Parathyroid adenoma (tissue), 2 donors: ENCODE data around the gene CLIP2.

Experiments
- H2AFZ ChIP-seq: fragments of 300-600 bp; sonication (generic); one replicate; pipeline ENCODE4 v1.7.0; 2017; ENCODE audit warnings: antibody characterized with exemption, mild to moderate bottlenecking
- H3K27ac ChIP-seq: fragments of 300-600 bp; sonication (generic); one replicate; pipeline ENCODE4 v1.7.0; 2017
- H3K27me3 ChIP-seq: fragments of 300-600 bp; sonication (generic); one replicate; pipeline ENCODE4 v1.7.0; 2017; ENCODE audit warnings: low read length; ENCODE audit not compliant: control insufficient read depth, insufficient read depth
- H3K36me3 ChIP-seq: fragments of 300-600 bp; sonication (generic); one replicate; pipeline ENCODE4 v1.7.0; 2017; ENCODE audit warnings: low read length; ENCODE audit not compliant: control insufficient read depth, insufficient read depth
- H3K4me1 ChIP-seq: fragments of 300-600 bp; sonication (generic); one replicate; pipeline ENCODE4 v1.7.0; 2017; ENCODE audit warnings: control low read depth
- H3K4me2 ChIP-seq: fragments of 300-600 bp; sonication (generic); one replicate; pipeline ENCODE4 v1.7.0; 2017; ENCODE audit warnings: low read length
- H3K4me3 ChIP-seq: fragments of 300-600 bp; sonication (generic); one replicate; pipeline ENCODE4 v1.7.0; 2017; ENCODE audit warnings: low read depth, low read length
- H3K79me2 ChIP-seq: fragments of 300-600 bp; sonication (generic); one replicate; pipeline ENCODE4 v1.7.0; 2017; ENCODE audit warnings: control low read depth
- H3K9ac ChIP-seq: fragments of 300-600 bp; sonication (generic); one replicate; pipeline ENCODE4 v1.7.0; 2017; ENCODE audit warnings: mild to moderate bottlenecking
- H3K9me3 ChIP-seq: fragments of 300-600 bp; sonication (generic); one replicate; pipeline ENCODE4 v1.7.0; 2017; ENCODE audit warnings: low read length; ENCODE audit not compliant: control insufficient read depth
- TF ChIP-seq, protein P1 (sequence below): fragments of 300-600 bp; sonication (generic); IDR thresholded peaks from one replicate; pipeline ENCODE4 v1.7.0; 2017; ENCODE audit warnings: antibody characterized with exemption, mild to moderate bottlenecking
- donor health status: primary hyperparathyroidism.

CLIP2 gene

DNA sequence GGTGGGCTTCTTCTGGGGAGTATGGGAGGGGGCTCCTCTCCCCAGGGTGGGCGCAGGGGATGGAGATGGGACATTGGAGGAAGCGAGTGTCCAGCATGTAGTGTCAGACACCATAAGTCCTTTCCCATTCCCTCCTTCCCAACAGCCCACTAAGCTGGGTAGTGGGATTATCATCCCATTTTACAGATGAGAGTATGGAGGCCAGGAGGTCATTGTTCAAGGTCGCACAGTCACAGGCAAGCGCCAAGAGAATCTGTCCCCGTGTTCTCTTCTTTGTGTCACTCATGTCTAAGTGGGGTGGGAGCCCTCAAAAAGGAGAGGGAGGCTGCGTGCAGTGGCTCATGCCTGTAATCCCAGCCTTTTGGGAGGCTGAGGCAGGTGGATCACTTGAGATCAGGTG lies 64.8 kb downstream of the CLIP2 start:
- TF ChIP-seq, protein P1, sequence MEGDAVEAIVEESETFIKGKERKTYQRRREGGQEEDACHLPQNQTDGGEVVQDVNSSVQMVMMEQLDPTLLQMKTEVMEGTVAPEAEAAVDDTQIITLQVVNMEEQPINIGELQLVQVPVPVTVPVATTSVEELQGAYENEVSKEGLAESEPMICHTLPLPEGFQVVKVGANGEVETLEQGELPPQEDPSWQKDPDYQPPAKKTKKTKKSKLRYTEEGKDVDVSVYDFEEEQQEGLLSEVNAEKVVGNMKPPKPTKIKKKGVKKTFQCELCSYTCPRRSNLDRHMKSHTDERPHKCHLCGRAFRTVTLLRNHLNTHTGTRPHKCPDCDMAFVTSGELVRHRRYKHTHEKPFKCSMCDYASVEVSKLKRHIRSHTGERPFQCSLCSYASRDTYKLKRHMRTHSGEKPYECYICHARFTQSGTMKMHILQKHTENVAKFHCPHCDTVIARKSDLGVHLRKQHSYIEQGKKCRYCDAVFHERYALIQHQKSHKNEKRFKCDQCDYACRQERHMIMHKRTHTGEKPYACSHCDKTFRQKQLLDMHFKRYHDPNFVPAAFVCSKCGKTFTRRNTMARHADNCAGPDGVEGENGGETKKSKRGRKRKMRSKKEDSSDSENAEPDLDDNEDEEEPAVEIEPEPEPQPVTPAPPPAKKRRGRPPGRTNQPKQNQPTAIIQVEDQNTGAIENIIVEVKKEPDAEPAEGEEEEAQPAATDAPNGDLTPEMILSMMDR, result no peak
- Histone ChIP-seq H3K9ac (no peak overlapping the region), H3K4me1 (no peaks in the 10 kb centered on the region), H3K4me3 (no peak overlapping the region), H2AFZ (no peak overlapping the region), H3K27ac (no peak overlapping the region), H3K27me3 (no peaks in the 10 kb centered on the region), H3K36me3 (no peaks in the 10 kb centered on the region), H3K4me2 (no peak overlapping the region), H3K9me3 (no peaks in the 10 kb centered on the region), H3K79me2 (no peaks in the 10 kb centered on the region)

DNA sequence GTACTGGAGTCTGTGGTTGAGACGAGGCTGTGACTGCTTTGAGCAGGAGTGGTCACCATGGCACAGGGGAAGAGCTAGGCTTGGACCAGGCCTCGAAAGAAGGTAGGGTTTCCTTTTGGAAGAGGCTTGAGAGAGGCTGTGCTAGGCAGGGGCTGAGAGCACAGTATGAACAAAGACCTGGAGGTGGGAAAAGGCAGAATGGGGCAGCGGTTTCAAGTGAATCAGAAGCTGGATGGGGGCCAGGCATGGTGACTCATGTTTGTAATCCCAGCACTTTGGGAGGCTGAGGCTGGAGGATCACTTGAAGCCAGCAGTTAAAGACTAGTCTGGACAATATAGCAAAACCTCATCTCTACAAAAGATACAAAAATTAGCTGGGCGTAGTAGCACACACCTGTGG lies 65.9 kb downstream of the CLIP2 start:
- Histone ChIP-seq H3K4me1 (no peaks in the 10 kb centered on the region), H3K9ac (no peak overlapping the region), H3K36me3 (no peaks in the 10 kb centered on the region), H3K27me3 (no peaks in the 10 kb centered on the region), H3K4me3 (no peak overlapping the region), H3K79me2 (no peaks in the 10 kb centered on the region), H3K27ac (no peak overlapping the region), H2AFZ (no peak overlapping the region), H3K4me2 (no peak overlapping the region), H3K9me3 (no peaks in the 10 kb centered on the region)
- TF ChIP-seq, protein P1, result no peak

DNA sequence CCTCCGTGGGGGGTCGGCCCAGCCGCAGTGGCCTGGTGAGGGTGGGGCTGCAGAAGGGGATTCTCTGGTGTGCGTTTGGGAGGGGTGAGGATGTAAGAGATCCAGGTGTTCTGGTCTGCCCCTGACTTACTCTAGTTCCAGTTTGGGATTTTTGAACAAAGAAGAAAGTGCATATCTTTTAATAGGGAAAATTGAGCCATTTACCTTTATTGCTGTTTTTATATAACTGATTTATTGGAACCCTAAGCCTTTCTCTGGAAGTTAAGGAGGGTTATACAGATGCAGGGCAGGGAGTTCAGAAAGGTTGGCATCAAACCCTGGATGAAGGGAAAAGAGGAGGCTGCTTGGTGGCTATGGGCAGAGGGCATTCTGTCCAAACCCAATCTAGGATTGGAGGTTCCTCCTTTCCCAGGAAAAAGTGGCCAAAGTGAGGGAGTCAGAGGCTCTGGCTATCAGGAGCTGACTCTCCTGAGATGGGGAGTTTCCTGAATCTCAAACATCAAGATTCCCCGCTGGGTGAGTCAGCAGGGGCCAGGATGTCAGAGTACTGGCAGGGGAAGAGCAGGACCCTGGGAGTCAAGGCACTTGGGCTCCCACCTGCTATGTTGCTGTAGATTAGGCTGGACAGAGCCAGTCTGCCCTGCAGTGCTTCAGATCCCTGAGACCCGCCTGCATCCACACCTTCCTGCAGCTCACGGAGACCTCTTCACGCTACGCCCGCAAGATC lies 67.5 kb downstream of the CLIP2 start:
- no peaks in the 10 kb centered on the region for H3K36me3 ChIP-seq

DNA sequence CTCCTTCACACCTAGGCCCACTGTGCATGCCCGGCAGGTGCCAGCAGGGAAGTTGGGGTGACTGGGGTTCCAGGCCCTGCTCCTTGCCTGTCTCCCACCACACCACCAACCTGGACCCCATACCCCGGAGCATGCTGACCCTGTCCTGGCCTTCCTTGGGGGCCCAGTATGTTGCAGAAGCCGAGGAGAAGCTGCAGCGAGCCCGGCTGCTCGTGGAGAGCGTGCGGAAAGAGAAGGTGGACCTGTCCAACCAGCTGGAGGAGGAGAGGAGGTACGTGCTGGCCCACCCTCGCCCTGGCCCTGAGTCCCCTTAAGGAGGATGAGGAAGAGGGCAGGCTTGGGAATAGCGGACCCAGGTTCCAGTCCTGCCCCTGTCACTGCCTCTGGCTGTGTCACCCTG lies 70.8 kb downstream of the CLIP2 start:
- no peaks in the 10 kb centered on the region for H3K9me3 ChIP-seq
- no peaks in the 10 kb centered on the region for H3K4me1 ChIP-seq
- TF ChIP-seq, protein P1, result no peak
- H3K36me3 ChIP-seq, result no peaks in the 10 kb centered on the region
- no peak overlapping the region for H3K4me3 ChIP-seq
- H3K79me2 ChIP-seq, result no peaks in the 10 kb centered on the region
- no peak overlapping the region for H2AFZ ChIP-seq
- no peak overlapping the region for H3K27ac ChIP-seq
- H3K4me2 ChIP-seq, result no peak overlapping the region
- H3K27me3 ChIP-seq, result no peaks in the 10 kb centered on the region
- no peak overlapping the region for H3K9ac ChIP-seq

More for the DNA sequence above, 67.5 kb downstream of the CLIP2 start:
- H2AFZ ChIP-seq, result no peak overlapping the region
- TF ChIP-seq, protein P1, result no peak
- no peak overlapping the region for H3K27ac ChIP-seq
- no peaks in the 10 kb centered on the region for H3K79me2 ChIP-seq
- H3K4me3 ChIP-seq, result no peak overlapping the region
- no peaks in the 10 kb centered on the region for H3K27me3 ChIP-seq
- no peak overlapping the region for H3K9ac ChIP-seq
- H3K4me1 ChIP-seq, result no peaks in the 10 kb centered on the region
- no peak overlapping the region for H3K4me2 ChIP-seq
- H3K9me3 ChIP-seq, result no peaks in the 10 kb centered on the region

DNA sequence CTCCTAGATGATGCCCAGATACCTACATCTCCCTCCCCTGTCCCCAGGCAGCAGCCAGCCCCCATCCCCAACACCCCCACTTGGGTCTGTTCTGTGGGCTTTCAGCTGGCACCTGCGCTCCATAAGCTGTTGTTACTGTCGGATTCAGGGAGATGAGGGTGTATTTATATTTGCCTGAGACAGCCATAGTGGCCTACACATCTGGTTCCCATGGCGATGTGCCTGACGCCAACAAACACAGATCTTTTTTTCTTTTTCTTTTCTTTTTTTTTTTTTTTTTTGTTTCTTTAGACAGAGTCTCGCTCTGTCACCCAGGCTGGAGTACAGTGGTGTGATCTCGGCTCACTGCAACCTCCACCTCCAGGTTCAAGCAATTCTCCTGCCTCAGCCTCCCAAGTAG lies 73.1 kb downstream of the CLIP2 start:
- Histone ChIP-seq H3K79me2 (no peaks in the 10 kb centered on the region), H3K4me2 (no peak overlapping the region), H3K36me3 (no peaks in the 10 kb centered on the region), H3K9ac (no peak overlapping the region), H3K4me1 (no peaks in the 10 kb centered on the region), H3K27me3 (no peaks in the 10 kb centered on the region), H3K4me3 (no peak overlapping the region), H3K27ac (no peak overlapping the region), H3K9me3 (no peaks in the 10 kb centered on the region), H2AFZ (no peak overlapping the region)
- TF ChIP-seq, protein P1, result no peak
